Lung (tissue), 12 donors: ENCODE results near the gene CASK. TPM values are rescaled to one million over a fixed set of nuclear protein-coding genes. Genes with fewer than 3 reads are reported as not detected.
"Not testable (repeated sequence)": the region's sequence is repeated elsewhere in the genome, so short reads cannot be mapped to it uniquely, and the experiment has no call there.

Experiments
- ATAC-seq: fragments of 200-7000 bp; cut with Tn5 transposase; one replicate; pipeline ENCODE4 v1.9.1; 2020; ENCODE audit warnings: moderate number of reproducible peaks; ENCODE audit not compliant: insufficient read depth, low FRiP score
- DNase-seq, 3 donors: peaks; one replicate each; pipeline ENCODE4 v3.0.0-alpha.2; 2013 to 2017
- H3K27ac ChIP-seq, 2 donors: one replicate each; pipeline ENCODE4 v1.5.1; 2013; ENCODE audit warnings: mild to moderate bottlenecking in 2 of 2, moderate library complexity in 2 of 2, control low read depth in 1 of 2, inconsistent platforms in 1 of 2, low read depth in 1 of 2, low read length in 1 of 2
- H3K27me3 ChIP-seq, 3 donors: one replicate each; pipeline ENCODE4 v1.5.1; 2013; ENCODE audit warnings: low read length in 2 of 3; ENCODE audit not compliant: control insufficient read depth in 3 of 3, insufficient read depth in 3 of 3
- H3K36me3 ChIP-seq, 4 donors: one replicate each; pipeline ENCODE4 v1.5.1; 2013; ENCODE audit warnings: low read length in 4 of 4, mild to moderate bottlenecking in 1 of 4, moderate library complexity in 1 of 4; ENCODE audit not compliant: control insufficient read depth in 4 of 4, insufficient read depth in 4 of 4
- H3K4me1 ChIP-seq, 5 donors: one replicate each; pipeline ENCODE4 v1.5.1; 2013; ENCODE audit warnings: low read length in 5 of 5, mild to moderate bottlenecking in 2 of 5, moderate library complexity in 1 of 5; ENCODE audit not compliant: control insufficient read depth in 5 of 5, insufficient read depth in 5 of 5
- H3K4me3 ChIP-seq: one replicate; pipeline ENCODE4 v1.5.1; 2013; ENCODE audit warnings: mild to moderate bottlenecking, control low read depth, moderate library complexity
- H3K9ac ChIP-seq, 2 donors: one replicate each; pipeline ENCODE4 v1.5.1; 2013; ENCODE audit warnings: low read length in 2 of 2, control low read depth in 1 of 2; ENCODE audit not compliant: insufficient read depth in 1 of 2
- H3K9me3 ChIP-seq, 4 donors: one replicate each; pipeline ENCODE4 v1.5.1; 2013; ENCODE audit warnings: low read length in 3 of 4, mild to moderate bottlenecking in 1 of 4, moderate library complexity in 1 of 4; ENCODE audit not compliant: control insufficient read depth in 4 of 4, insufficient read depth in 3 of 4
- CTCF ChIP-seq: IDR thresholded peaks from 2 replicates; pipeline ENCODE4 v1.5.1; 2012; ENCODE audit warnings: mild to moderate bottlenecking; ENCODE audit errors: control extremely low read depth, extremely low read depth
- WGBS, 2 donors: extraction: QIAGEN DNeasy Blood & Tissue Kit; methylation state at CpG; one replicate each; pipeline ENCODE4 v1.1.7; 2013; 5-methylcytosine and 5-hydroxymethylcytosine counted together
- polyA plus RNA-seq, 2 donors: library from polyadenylated mRNA; stranded (reverse); fragments of 200-250 nt; gene quantifications; one replicate each; pipeline ENCODE4 v1.2.1, GENCODE V29; 2013
- total RNA-seq, 2 donors: library from RNA; depleted of rRNA in 1 of 2; stranded (reverse); fragments of >200 nt in 1 of 2; gene quantifications; one replicate each; pipeline ENCODE4 v1.2.1, GENCODE V29; 2014 to 2021
- donor health status: control.
- donor health status: control.
- donor health status: Bipolar disorder and iron deficiency.
- donor health status: healthy.
- donor health status: DM: yes; HTN: yes; CAD: no.

CASK gene
- total and polyA plus RNA-seq, 4 donors: 8.2 to 68.1 (median 30.6) TPM

DNA sequence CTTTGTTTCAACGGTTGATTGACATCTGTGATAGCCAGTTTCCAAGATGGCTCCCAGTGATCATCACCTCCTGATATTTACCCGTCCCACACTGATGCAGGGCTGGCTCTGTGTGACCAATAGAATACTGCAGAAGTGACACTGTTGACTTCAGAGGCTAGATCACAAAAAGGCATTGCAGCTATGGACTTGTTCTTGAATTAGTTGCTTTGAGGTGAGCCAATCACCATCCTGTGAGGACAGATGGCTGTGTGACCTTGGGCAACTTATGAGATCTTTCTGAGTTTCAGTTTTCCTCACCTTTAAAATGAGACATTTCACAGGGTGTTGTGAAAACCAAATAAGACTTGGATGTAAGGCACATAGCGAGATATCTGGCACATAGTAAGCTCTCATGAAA, 201.1 kb downstream of the CASK start:
- H3K9me3 ChIP-seq: peaks cover 0 to 7% (median 1%) of the 10 kb centered on the region in 4 donors

GRCh38 chrX:41721590-41721989, 201.8 kb downstream of the CASK start:
- ATAC-seq: no peak
- 77 to 100% methylated on average over 1 of the region's 1 CpG for WGBS, 2 donors
- no peak for TF ChIP-seq CTCF
- Histone ChIP-seq H3K9me3 (peaks cover 0 to 7% (median 1%) of the 10 kb centered on the region in 4 donors), H3K9ac (no peak overlapping the region), H3K36me3 (peaks cover 0 to 16% (median 0%) of the 10 kb centered on the region in 4 donors), H3K4me1 (no peaks in the 10 kb centered on the region), H3K27me3 (peaks cover 0 to 15% (median 10%) of the 10 kb centered on the region in 3 donors), H3K4me3 (no peak overlapping the region), H3K27ac (no peak overlapping the region)
- no peak for DNase-seq

More for the DNA sequence above, 201.1 kb downstream of the CASK start:
- WGBS, 2 donors: 83 to 87% methylated on average over 3 of the region's 3 CpGs
- Histone ChIP-seq H3K4me3 (no peak overlapping the region), H3K36me3 (peaks cover 0 to 16% (median 0%) of the 10 kb centered on the region in 4 donors), H3K27me3 (peaks cover 0 to 15% (median 10%) of the 10 kb centered on the region in 3 donors), H3K4me1 (no peaks in the 10 kb centered on the region), H3K9ac (no peak overlapping the region), H3K27ac (no peak overlapping the region)
- ATAC-seq (no peak), DNase-seq (no peak)
- TF ChIP-seq CTCF: no peak

DNA sequence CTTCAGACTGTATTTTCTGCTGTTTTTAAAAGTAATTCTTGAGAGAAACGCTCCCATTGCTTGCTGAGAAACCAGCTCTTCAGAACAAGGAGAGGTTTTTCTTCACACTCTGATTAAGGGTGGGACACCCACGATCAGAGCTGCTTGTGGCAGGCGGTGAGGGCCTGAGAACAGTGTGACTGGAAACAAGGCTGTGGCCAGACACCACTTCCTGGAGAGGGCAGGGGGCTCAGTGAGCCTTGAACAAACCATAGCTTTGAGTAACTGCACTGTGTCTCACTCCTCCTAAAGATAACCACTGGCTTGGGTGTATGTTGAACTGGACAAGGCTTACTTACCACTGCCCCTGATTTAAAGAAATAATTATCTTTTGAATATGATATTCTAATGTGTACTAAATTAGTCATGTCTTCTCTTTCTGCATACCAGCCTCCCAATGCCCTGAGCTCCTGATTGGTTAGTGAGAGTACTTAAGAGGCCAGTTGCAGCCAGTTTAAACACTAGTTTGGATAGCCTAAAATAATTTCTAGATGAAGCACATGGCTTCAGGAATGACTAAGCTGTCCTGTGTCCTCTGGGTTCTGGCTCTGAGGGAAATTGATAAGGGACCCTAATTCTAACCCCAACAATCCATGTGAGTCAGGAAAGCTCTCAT, 203.1 kb downstream of the CASK start:
- no peak for DNase-seq
- no peak for ATAC-seq
- no peak overlapping the region for H3K27ac ChIP-seq

DNA sequence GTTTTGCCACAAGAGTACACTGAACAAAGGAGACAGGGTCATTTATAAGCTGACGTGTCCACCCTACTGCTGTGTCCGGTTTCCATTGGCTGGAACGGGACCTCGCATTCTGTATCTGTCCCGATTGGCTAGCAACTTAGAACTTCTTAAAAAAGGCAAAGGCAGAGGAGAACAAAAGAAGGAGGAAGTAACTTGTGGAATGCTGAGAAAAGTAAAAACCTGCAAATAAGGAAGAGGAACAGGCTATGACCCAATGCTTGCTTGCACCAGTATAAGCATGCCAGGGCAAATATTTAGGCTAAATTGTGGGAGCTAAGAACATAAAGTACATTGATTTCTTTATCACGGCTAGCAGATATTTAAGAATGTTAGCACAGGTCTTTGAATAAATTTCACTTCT, 203.7 kb downstream of the CASK start:
- H3K4me3 ChIP-seq, H3K27ac ChIP-seq, ATAC-seq, H3K9me3 ChIP-seq, H3K9ac ChIP-seq, DNase-seq, H3K4me1 ChIP-seq: not testable (repeated sequence)
- H3K36me3 ChIP-seq: peaks cover 0 to 16% (median 0%) of the 10 kb centered on the region in 4 donors
- peaks cover 0 to 13% (median 9%) of the 10 kb centered on the region in 3 donors for H3K27me3 ChIP-seq
- 74 to 81% methylated on average over 6 of the region's 6 CpGs for WGBS, 2 donors

More for the DNA sequence above, 203.1 kb downstream of the CASK start:
- H3K9me3 ChIP-seq: peaks cover 0 to 9% (median 1%) of the 10 kb centered on the region in 4 donors
- H3K27me3 ChIP-seq: peaks cover 0 to 10% (median 9%) of the 10 kb centered on the region in 3 donors
- H3K4me1 ChIP-seq: no peaks in the 10 kb centered on the region
- no peak overlapping the region for H3K4me3 ChIP-seq
- WGBS, 2 donors: 36 to 62% methylated on average over 3 of the region's 3 CpGs
- H3K9ac ChIP-seq: no peak overlapping the region
- peaks cover 0 to 16% (median 0%) of the 10 kb centered on the region in 4 donors for H3K36me3 ChIP-seq
- TF ChIP-seq CTCF: no peak
